GM18519 (cell line): ENCODE data around the gene EFCAB8.

ENCODE experiments used
- ATAC-seq: cut with Tn5 transposase; IDR thresholded peaks from one replicate; pipeline ENCODE4 v1.9.1; 2021; ENCODE audit warnings: mild to moderate bottlenecking, moderate library complexity; ENCODE audit not compliant: unreplicated experiment, low FRiP score

The EFCAB8 gene

GRCh38 chr20:33002087-33002808 is 143.5 kb downstream of the EFCAB8 start:
- ATAC-seq = no peak

- ATAC-seq = no peak
Observed at GRCh38 chr20:33004141-33004751, 145.5 kb downstream of the EFCAB8 start, which contains the start of gene SUN5. TSS of gene SUN5 (minus strand) at chr20:33004433. CDS start at chr20:33004340, 93 bp downstream.

- no peak for ATAC-seq
Observed at GRCh38 chr20:33005132-33005566, 146.4 kb downstream of the EFCAB8 start.

- no peak for ATAC-seq
Observed at GRCh38 chr20:33005908-33006775, 147.4 kb downstream of the EFCAB8 start.

- ATAC-seq = no peak
Observed at GRCh38 chr20:33006776-33007375, 148.2 kb downstream of the EFCAB8 start.

- no peak for ATAC-seq
Observed at GRCh38 chr20:33007376-33008335, 148.9 kb downstream of the EFCAB8 start, which contains the start of gene BPIFB2. TSS of gene BPIFB2 (plus strand) at chr20:33007704. CDS start at chr20:33008575, 871 bp downstream.

- ATAC-seq = no peak
Observed at GRCh38 chr20:33008336-33009213, 149.9 kb downstream of the EFCAB8 start.

- ATAC-seq = no peak
Observed at GRCh38 chr20:33009214-33010132, 150.8 kb downstream of the EFCAB8 start.

GRCh38 chr20:33010133-33010504 is 151.4 kb downstream of the EFCAB8 start:
- ATAC-seq = no peak

- no peak for ATAC-seq
Observed at GRCh38 chr20:33010674-33011449, 152.1 kb downstream of the EFCAB8 start.
